H1 (cell line): Measurements from ENCODE around the gene GSG1L. TPM values are rescaled to one million over a fixed set of nuclear protein-coding genes. Genes with fewer than 3 reads are reported as not detected.

Source experiments
- BCL11A ChIP-seq, 2 experiments: IDR thresholded peaks; one replicate each; pipeline ENCODE4 v1.6.1; 2011; ENCODE audit warnings: low read depth in 2 of 2, low read length in 2 of 2, mild to moderate bottlenecking in 2 of 2
- RBBP5 ChIP-seq: IDR thresholded peaks from 2 replicates; pipeline ENCODE4 v1.7.1; 2012; ENCODE audit warnings: low read depth, mild to moderate bottlenecking, inconsistent platforms, low read length, moderate library complexity, borderline replicate concordance
- polyA plus RNA-seq, 7 experiments: library from polyadenylated mRNA; depleted of rRNA in 3 of 7; stranded (reverse) in 5 of 7; unstranded in 2 of 7; fragments of >200 nt in 5 of 7; fragments of 200-250 nt in 2 of 7; gene quantifications; 1 replicate in 5 of 7; 2 replicates in 1 of 7; 4 replicates in 1 of 7; pipeline versions ENCODE4 v1.2.1 to v1.2.3, GENCODE V29; 2011 to 2013; ENCODE audit warnings: missing spikeins in 2 of 7, mixed read lengths in 2 of 7
- total RNA-seq: library from RNA; stranded (reverse); fragmentation: NEBNext Ultra II Directional; extraction: Animal tissue kit (Norgen Biotek cat#: 25700); gene quantifications from 2 replicates; pipeline ENCODE4 v1.2.1, GENCODE V29; 2021
- TF ChIP-seq, protein P1 (sequence below), 3 experiments: IDR thresholded peaks; 1 replicate in 2 of 3; 2 replicates in 1 of 3; pipeline versions ENCODE4 v1.5.1 to v1.6.1; 2011; ENCODE audit warnings: low read length in 3 of 3, mild to moderate bottlenecking in 3 of 3, inconsistent platforms in 2 of 3, low read depth in 1 of 3, moderate library complexity in 1 of 3; ENCODE audit not compliant: insufficient read depth in 1 of 3; ENCODE audit errors: control extremely low read depth in 1 of 3
- TF ChIP-seq, protein P2 (sequence below): IDR thresholded peaks from 2 replicates; pipeline ENCODE4 v1.6.1; 2012; ENCODE audit warnings: low read length, inconsistent platforms
- TF ChIP-seq, protein P3 (sequence below): IDR thresholded peaks from 2 replicates; pipeline ENCODE4 v1.6.1; 2012; ENCODE audit warnings: inconsistent platforms

Gene GSG1L
- total and polyA plus RNA-seq, 2 of the 8 experiments (the other 6 are each of a cell fraction or from before 2014, with no cell fraction given), result 0.71 to 1.1 TPM

DNA sequence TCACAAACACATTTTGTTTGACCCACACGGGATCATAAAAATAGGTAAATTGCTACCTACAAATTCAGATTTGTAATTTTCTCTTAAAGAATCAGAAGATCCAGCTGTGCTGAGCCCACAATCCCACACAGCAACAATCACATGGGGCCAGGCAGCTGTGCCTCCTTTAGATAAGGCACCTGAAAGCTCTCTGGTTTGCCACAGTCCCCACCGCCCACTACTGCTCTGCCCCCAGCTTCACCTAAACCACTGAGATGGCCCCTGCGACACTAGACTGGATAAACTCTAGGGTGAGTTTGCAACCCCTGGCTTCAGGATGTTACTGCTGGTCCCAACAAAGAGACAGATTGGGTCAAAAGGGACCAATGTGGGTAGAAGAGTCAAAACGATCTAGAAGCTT, 96.8 kb downstream of the GSG1L start (continued):
- TF ChIP-seq BCL11A (IDR thresholded peaks at IDR 0.05; ENCODE audit: low read depth in 2 of 2, low read length in 2 of 2) (no peak), RBBP5 (no peak)
- TF ChIP-seq, protein P1, sequence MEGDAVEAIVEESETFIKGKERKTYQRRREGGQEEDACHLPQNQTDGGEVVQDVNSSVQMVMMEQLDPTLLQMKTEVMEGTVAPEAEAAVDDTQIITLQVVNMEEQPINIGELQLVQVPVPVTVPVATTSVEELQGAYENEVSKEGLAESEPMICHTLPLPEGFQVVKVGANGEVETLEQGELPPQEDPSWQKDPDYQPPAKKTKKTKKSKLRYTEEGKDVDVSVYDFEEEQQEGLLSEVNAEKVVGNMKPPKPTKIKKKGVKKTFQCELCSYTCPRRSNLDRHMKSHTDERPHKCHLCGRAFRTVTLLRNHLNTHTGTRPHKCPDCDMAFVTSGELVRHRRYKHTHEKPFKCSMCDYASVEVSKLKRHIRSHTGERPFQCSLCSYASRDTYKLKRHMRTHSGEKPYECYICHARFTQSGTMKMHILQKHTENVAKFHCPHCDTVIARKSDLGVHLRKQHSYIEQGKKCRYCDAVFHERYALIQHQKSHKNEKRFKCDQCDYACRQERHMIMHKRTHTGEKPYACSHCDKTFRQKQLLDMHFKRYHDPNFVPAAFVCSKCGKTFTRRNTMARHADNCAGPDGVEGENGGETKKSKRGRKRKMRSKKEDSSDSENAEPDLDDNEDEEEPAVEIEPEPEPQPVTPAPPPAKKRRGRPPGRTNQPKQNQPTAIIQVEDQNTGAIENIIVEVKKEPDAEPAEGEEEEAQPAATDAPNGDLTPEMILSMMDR (IDR thresholded peaks at IDR 0.05; ENCODE audit: control extremely low read depth in 1 of 3, insufficient read depth in 1 of 3, low read depth in 1 of 3, low read length in 3 of 3), result no peak
- TF ChIP-seq, protein P2, sequence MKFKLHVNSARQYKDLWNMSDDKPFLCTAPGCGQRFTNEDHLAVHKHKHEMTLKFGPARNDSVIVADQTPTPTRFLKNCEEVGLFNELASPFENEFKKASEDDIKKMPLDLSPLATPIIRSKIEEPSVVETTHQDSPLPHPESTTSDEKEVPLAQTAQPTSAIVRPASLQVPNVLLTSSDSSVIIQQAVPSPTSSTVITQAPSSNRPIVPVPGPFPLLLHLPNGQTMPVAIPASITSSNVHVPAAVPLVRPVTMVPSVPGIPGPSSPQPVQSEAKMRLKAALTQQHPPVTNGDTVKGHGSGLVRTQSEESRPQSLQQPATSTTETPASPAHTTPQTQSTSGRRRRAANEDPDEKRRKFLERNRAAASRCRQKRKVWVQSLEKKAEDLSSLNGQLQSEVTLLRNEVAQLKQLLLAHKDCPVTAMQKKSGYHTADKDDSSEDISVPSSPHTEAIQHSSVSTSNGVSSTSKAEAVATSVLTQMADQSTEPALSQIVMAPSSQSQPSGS, result no peak
- TF ChIP-seq, protein P3, sequence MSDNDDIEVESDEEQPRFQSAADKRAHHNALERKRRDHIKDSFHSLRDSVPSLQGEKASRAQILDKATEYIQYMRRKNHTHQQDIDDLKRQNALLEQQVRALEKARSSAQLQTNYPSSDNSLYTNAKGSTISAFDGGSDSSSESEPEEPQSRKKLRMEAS, result no peak
